OCI-LY3 (cell line): ENCODE results near the gene GPRIN2.

Experiments used
- EZH2phosphoT487 ChIP-seq: fragments of 200-600 bp; shearing (Covaris generic); IDR thresholded peaks from 2 replicates; pipeline ENCODE4 v1.6.1; 2018; ENCODE audit warnings: antibody characterized with exemption, mixed run types, low read depth
- TF ChIP-seq, protein P1 (sequence below): fragments of 200-600, 300-600 bp; sonication (generic); IDR thresholded peaks from 2 replicates; pipeline ENCODE4 v1.5.1; 2014; ENCODE audit warnings: antibody characterized with exemption, low read length, low read depth

DNA sequence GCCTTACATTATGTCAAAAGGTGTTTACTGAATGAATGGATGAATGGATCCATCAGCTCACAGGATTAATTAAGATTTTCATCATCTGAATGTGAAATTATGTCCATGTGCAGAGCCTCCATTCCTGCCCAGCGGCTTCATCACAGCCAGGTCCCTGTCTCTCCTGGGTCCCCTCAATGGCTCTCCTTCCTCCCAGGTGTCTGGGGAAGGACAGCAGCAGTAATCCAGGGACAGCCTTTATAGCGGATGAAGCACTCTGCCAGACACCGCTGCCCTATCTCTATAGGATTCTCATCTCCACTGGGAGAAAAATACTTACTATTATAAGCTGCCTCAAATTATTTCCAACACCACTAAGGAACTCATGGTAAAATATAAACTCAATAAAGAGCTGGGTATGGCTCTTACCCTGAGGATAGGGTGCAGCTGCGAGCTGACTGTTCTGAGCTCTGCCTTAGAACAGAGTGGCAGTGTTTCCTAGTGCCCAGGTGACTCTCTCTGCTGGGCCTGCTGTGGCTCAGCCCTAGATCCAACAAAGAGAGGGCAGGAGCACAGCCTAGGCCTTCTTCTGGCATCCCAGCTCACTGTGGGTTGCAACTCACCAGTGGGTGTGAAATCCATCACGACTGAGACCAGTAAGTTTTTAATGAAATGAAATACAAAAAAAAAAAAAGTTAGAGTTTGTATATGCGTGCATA lies 38.3 kb downstream of the GPRIN2 start:
- TF ChIP-seq, protein P1, sequence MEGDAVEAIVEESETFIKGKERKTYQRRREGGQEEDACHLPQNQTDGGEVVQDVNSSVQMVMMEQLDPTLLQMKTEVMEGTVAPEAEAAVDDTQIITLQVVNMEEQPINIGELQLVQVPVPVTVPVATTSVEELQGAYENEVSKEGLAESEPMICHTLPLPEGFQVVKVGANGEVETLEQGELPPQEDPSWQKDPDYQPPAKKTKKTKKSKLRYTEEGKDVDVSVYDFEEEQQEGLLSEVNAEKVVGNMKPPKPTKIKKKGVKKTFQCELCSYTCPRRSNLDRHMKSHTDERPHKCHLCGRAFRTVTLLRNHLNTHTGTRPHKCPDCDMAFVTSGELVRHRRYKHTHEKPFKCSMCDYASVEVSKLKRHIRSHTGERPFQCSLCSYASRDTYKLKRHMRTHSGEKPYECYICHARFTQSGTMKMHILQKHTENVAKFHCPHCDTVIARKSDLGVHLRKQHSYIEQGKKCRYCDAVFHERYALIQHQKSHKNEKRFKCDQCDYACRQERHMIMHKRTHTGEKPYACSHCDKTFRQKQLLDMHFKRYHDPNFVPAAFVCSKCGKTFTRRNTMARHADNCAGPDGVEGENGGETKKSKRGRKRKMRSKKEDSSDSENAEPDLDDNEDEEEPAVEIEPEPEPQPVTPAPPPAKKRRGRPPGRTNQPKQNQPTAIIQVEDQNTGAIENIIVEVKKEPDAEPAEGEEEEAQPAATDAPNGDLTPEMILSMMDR = no peak
- no peak for TF ChIP-seq EZH2phosphoT487
